HCT116 (cell line): ENCODE results near the gene CBR1. TPM values are rescaled to one million over a fixed set of nuclear protein-coding genes. Genes with fewer than 3 reads are reported as not detected.

ENCODE experiments used
- ATAC-seq: fragments of 200-7000 bp; cut with Tn5 transposase; 2 replicates; pipeline ENCODE4 v1.9.1; 2020; ENCODE audit warnings: mild to moderate bottlenecking, moderate library complexity
- BruUV-seq: library from RNA; stranded (reverse); fragments of 400-500 nt; replicated peaks from 2 replicates; lab custom pipeline; 2021; lab: Mats Ljungman, UMichigan
- CTCF ChIA-PET: fragments of 300-600 bp; sonication (Branson Sonifier 250); formaldehyde crosslinking; loops from one replicate; lab custom pipeline; 2021; ENCODE audit warnings: antibody characterized with exemption; lab: Charles Lee
- POLR2A ChIA-PET: fragments of 300-600, 350-600 bp; sonication (Branson Sonifier 250); formaldehyde crosslinking; loops from one replicate; lab custom pipeline; 2021; ENCODE audit warnings: antibody characterized with exemption; lab: Charles Lee
- RAD21 ChIA-PET, 2 experiments: fragments of 300-600 bp; sonication (Branson Sonifier 250); formaldehyde crosslinking; loops; one replicate each; lab custom pipeline; 2023; ENCODE audit warnings: low total read pairs in 2 of 2; ENCODE audit not compliant: uncharacterized antibody in 2 of 2, unreplicated experiment in 2 of 2, low non-redundant PET in 1 of 2; lab: Charles Lee
- DNase-seq: peaks from one replicate; pipeline ENCODE4 v3.0.0-alpha.2; 2010; ENCODE audit warnings: low read depth, low spot score
- H2AFZ ChIP-seq: fragments of 200-600 bp; shearing (Covaris generic), sonication (generic); 2 replicates; pipeline ENCODE4 v1.6.1; 2017; ENCODE audit warnings: low read depth, mixed run types, mixed read lengths, antibody characterized with exemption, low read length; ENCODE audit not compliant: poor library complexity, severe bottlenecking
- H3K27ac ChIP-seq: 2 replicates; pipeline ENCODE4 v1.5.1; 2012; ENCODE audit warnings: low read depth, low read length
- H3K27me3 ChIP-seq: fragments of 200-600 bp; sonication (generic); 2 replicates; pipeline ENCODE4 v1.6.1; 2016; ENCODE audit warnings: mixed run types, low read length, mixed read lengths; ENCODE audit not compliant: insufficient read depth
- H3K36me3 ChIP-seq, 2 experiments: fragments of 200-500 bp in 1 of 2; fragments of 200-600 bp in 1 of 2; sonication (Bioruptor generic) in 1 of 2; sonication (generic) in 1 of 2; 2 replicates each; pipeline versions ENCODE4 v1.5.1 to v1.6.1; 2014 to 2016; ENCODE audit warnings: low read length in 2 of 2, inconsistent platforms in 1 of 2, mixed read lengths in 1 of 2, mixed run types in 1 of 2; ENCODE audit not compliant: insufficient read depth in 2 of 2, control insufficient read depth in 1 of 2
- H3K4me1 ChIP-seq, 2 experiments: fragments of 200-600 bp in 1 of 2; sonication (generic) in 1 of 2; 2 replicates each; pipeline versions ENCODE4 v1.5.1 to v1.6.1; 2012 to 2017; ENCODE audit warnings: low read length in 2 of 2, inconsistent platforms in 1 of 2, mild to moderate bottlenecking in 1 of 2, mixed read lengths in 1 of 2, mixed run types in 1 of 2, moderate library complexity in 1 of 2; ENCODE audit not compliant: insufficient read depth in 2 of 2, control insufficient read depth in 1 of 2
- H3K4me2 ChIP-seq: fragments of 200-600 bp; sonication (generic); 2 replicates; pipeline ENCODE4 v1.6.1; 2017; ENCODE audit warnings: mixed run types, low read length, mixed read lengths
- H3K4me3 ChIP-seq, 2 experiments: fragments of 200-600 bp in 1 of 2; sonication (generic) in 1 of 2; replicated peaks in 1 of 2; 2 replicates each; pipeline ENCODE4 v1.5.1; 2011 to 2016; ENCODE audit warnings: low read length in 2 of 2, control low read depth in 1 of 2, low read depth in 1 of 2, mild to moderate bottlenecking in 1 of 2, mixed read lengths in 1 of 2, mixed run types in 1 of 2
- H3K79me2 ChIP-seq: fragments of 200-600 bp; sonication (generic); 2 replicates; pipeline ENCODE4 v1.6.1; 2017; ENCODE audit warnings: mild to moderate bottlenecking, mixed run types, low read length, moderate library complexity, mixed read lengths; ENCODE audit not compliant: insufficient read depth
- H3K9ac ChIP-seq: fragments of 200-600 bp; sonication (generic); 2 replicates; pipeline ENCODE4 v1.6.1; 2016; ENCODE audit warnings: low read length, mixed read lengths
- H3K9me2 ChIP-seq: fragments of 200-600 bp; sonication (generic), shearing (Covaris generic); 2 replicates; pipeline ENCODE4 v1.6.1; 2017; ENCODE audit warnings: mixed run types, mild to moderate bottlenecking, moderate library complexity; ENCODE audit not compliant: insufficient read depth
- H3K9me3 ChIP-seq, 2 experiments: fragments of 200-500 bp in 1 of 2; fragments of 200-600 bp in 1 of 2; sonication (Bioruptor generic) in 1 of 2; sonication (generic) in 1 of 2; 2 replicates each; pipeline ENCODE4 v1.6.1; 2014 to 2017; ENCODE audit warnings: low read length in 2 of 2, mixed read lengths in 2 of 2, inconsistent platforms in 1 of 2, low read depth in 1 of 2, mild to moderate bottlenecking in 1 of 2, mixed run types in 1 of 2, moderate library complexity in 1 of 2; ENCODE audit not compliant: control insufficient read depth in 1 of 2, insufficient read depth in 1 of 2
- H4K20me1 ChIP-seq: fragments of 200-600 bp; sonication (generic), shearing (Covaris generic); 2 replicates; pipeline ENCODE4 v1.6.1; 2017; ENCODE audit warnings: mixed run types, mild to moderate bottlenecking, moderate library complexity; ENCODE audit not compliant: insufficient read depth
- CBX3 ChIP-seq: IDR thresholded peaks from 2 replicates; pipeline ENCODE4 v1.6.1; 2012; ENCODE audit warnings: low read depth
- CEBPB ChIP-seq: IDR thresholded peaks from 2 replicates; pipeline ENCODE4 v1.6.1; 2012; ENCODE audit warnings: low read depth
- EGR1 ChIP-seq: IDR thresholded peaks from 2 replicates; pipeline ENCODE4 v1.6.1; 2012; ENCODE audit warnings: low read depth
- ELF1 ChIP-seq: IDR thresholded peaks from 2 replicates; pipeline ENCODE4 v1.6.1; 2012; ENCODE audit warnings: low read depth, borderline replicate concordance
- EZH2phosphoT487 ChIP-seq: fragments of 200-600 bp; IDR thresholded peaks from 2 replicates; pipeline ENCODE4 v1.6.1; 2018; ENCODE audit warnings: antibody characterized with exemption, borderline replicate concordance
- FOSL1 ChIP-seq: IDR thresholded peaks from 2 replicates; pipeline ENCODE4 v1.6.1; 2012; ENCODE audit warnings: low read depth
- REST ChIP-seq: IDR thresholded peaks from 2 replicates; pipeline ENCODE4 v1.6.1; 2012; ENCODE audit warnings: low read depth
- SIN3A ChIP-seq: IDR thresholded peaks from 2 replicates; pipeline ENCODE4 v1.6.1; 2012; ENCODE audit warnings: low read depth
- SRF ChIP-seq: IDR thresholded peaks from 2 replicates; pipeline ENCODE4 v1.6.1; 2012; ENCODE audit warnings: low read depth
- TCF7L2 ChIP-seq: IDR thresholded peaks from 2 replicates; pipeline ENCODE4 v1.7.0; 2011; ENCODE audit warnings: borderline replicate concordance, inconsistent platforms; ENCODE audit not compliant: insufficient read depth, insufficient read length; ENCODE audit errors: extremely low read depth
- YY1 ChIP-seq: IDR thresholded peaks from 2 replicates; pipeline ENCODE4 v1.6.1; 2011; ENCODE audit warnings: low read length, low read depth, moderate library complexity, mild to moderate bottlenecking; ENCODE audit not compliant: insufficient replicate concordance; ENCODE audit errors: extremely low read depth
- ZNF274 ChIP-seq: fragments of 200-500 bp; sonication (Bioruptor generic); IDR thresholded peaks from 2 replicates; pipeline ENCODE4 v1.6.1; 2014; ENCODE audit warnings: mild to moderate bottlenecking, low read depth, low read length, inconsistent platforms
- intact Hi-C: fragments of 100-400 bp; cut with micrococcal nuclease; formaldehyde crosslinking; loops from 2 replicates; pipeline ENCODE4 v1.10.0; 2022
- total RNA-seq: library from RNA; stranded (reverse); gene quantifications from one replicate; pipeline ENCODE4 v1.2.1, GENCODE V29; 2021; ENCODE audit not compliant: unreplicated experiment
- TF ChIP-seq, protein P1 (sequence below): IDR thresholded peaks from 2 replicates; pipeline ENCODE4 v1.6.1; 2012
- TF ChIP-seq, protein P2 (sequence below): IDR thresholded peaks from 2 replicates; pipeline ENCODE4 v1.6.1; 2012
- TF ChIP-seq, protein P3 (sequence below): IDR thresholded peaks from 2 replicates; pipeline ENCODE4 v1.6.1; 2011; ENCODE audit warnings: mild to moderate bottlenecking, low read length, moderate library complexity; ENCODE audit not compliant: insufficient replicate concordance; ENCODE audit errors: extremely low read depth

The CBR1 gene
- total RNA-seq, 1 experiment from 2014 or later, result 0.91 TPM

GRCh38 chr21:36038701-36039497, 30.9 kb upstream of the CBR1 start:
- Histone ChIP-seq H2AFZ (no peak overlapping the region), H3K9ac (no peak overlapping the region), H3K9me2 (no peaks in the 10 kb centered on the region), H3K27ac (no peak overlapping the region), H3K36me3 (peaks cover 24 to 25% of the 10 kb centered on the region in 2 experiments; a peak in 3 of 4 replicates), H3K4me3 (no peak overlapping the region), H3K79me2 (no peaks in the 10 kb centered on the region), H3K27me3 (no peaks in the 10 kb centered on the region), H3K4me2 (no peak overlapping the region), H3K9me3 (no peaks in the 10 kb centered on the region), H3K4me1 (no peaks in the 10 kb centered on the region), H4K20me1 (no peaks in the 10 kb centered on the region)
- intact Hi-C loops, result no loop called here
- POLR2A ChIA-PET, result no interaction called here
- CTCF ChIA-PET, result no interaction called here
- no peak for DNase-seq
- BruUV-seq, result no TSS peak
- ATAC-seq, result no peak
- RAD21 ChIA-PET, result no interaction called here
- TF ChIP-seq, protein P1, sequence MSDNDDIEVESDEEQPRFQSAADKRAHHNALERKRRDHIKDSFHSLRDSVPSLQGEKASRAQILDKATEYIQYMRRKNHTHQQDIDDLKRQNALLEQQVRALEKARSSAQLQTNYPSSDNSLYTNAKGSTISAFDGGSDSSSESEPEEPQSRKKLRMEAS, result no peak
- TF ChIP-seq CEBPB (no peak), ELF1 (no peak), SRF (no peak), YY1 (no peak), TCF7L2 (no peak), EZH2phosphoT487 (no peak), FOSL1 (no peak), ZNF274 (no peak), CBX3 (no peak), EGR1 (no peak), SIN3A (no peak), REST (no peak)
- TF ChIP-seq, protein P2, sequence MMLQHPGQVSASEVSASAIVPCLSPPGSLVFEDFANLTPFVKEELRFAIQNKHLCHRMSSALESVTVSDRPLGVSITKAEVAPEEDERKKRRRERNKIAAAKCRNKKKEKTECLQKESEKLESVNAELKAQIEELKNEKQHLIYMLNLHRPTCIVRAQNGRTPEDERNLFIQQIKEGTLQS, result no peak
- TF ChIP-seq, protein P3, sequence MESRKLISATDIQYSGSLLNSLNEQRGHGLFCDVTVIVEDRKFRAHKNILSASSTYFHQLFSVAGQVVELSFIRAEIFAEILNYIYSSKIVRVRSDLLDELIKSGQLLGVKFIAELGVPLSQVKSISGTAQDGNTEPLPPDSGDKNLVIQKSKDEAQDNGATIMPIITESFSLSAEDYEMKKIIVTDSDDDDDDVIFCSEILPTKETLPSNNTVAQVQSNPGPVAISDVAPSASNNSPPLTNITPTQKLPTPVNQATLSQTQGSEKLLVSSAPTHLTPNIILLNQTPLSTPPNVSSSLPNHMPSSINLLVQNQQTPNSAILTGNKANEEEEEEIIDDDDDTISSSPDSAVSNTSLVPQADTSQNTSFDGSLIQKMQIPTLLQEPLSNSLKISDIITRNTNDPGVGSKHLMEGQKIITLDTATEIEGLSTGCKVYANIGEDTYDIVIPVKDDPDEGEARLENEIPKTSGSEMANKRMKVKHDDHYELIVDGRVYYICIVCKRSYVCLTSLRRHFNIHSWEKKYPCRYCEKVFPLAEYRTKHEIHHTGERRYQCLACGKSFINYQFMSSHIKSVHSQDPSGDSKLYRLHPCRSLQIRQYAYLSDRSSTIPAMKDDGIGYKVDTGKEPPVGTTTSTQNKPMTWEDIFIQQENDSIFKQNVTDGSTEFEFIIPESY, result no peak
